H9 (cell line): Measurements from ENCODE around the gene RHOU. TPM values are rescaled to one million over a fixed set of nuclear protein-coding genes. Genes with fewer than 3 reads are reported as not detected.

Experiments used
- DNase-seq: peaks from one replicate; pipeline ENCODE4 v3.0.0-alpha.2; 2017
- H2AFZ ChIP-seq: one replicate; pipeline ENCODE4 v1.6.1; 2013; ENCODE audit warnings: mild to moderate bottlenecking, low read length, control low read depth, moderate library complexity
- H2AK5ac ChIP-seq: 2 replicates; pipeline ENCODE4 v1.6.1; 2013; ENCODE audit warnings: low read length, control low read depth, mixed read lengths; ENCODE audit not compliant: insufficient read length
- H2BK120ac ChIP-seq: one replicate; pipeline ENCODE4 v1.6.1; 2013; ENCODE audit warnings: low read depth, mild to moderate bottlenecking, low read length, control low read depth, inconsistent platforms; ENCODE audit not compliant: poor library complexity, severe bottlenecking
- H2BK12ac ChIP-seq: 2 replicates; pipeline ENCODE4 v1.6.1; 2013; ENCODE audit warnings: low read length, control low read depth, mixed read lengths, low read depth; ENCODE audit not compliant: insufficient read length
- H2BK15ac ChIP-seq: 2 replicates; pipeline ENCODE4 v1.6.1; 2013; ENCODE audit warnings: low read depth, low read length, control low read depth
- H2BK20ac ChIP-seq: one replicate; pipeline ENCODE4 v1.6.1; 2013; ENCODE audit warnings: low read depth, mild to moderate bottlenecking, low read length, control low read depth, inconsistent platforms; ENCODE audit not compliant: poor library complexity, severe bottlenecking
- H2BK5ac ChIP-seq: 2 replicates; pipeline ENCODE4 v1.6.1; 2013; ENCODE audit warnings: low read length, control low read depth, mixed read lengths; ENCODE audit not compliant: insufficient read length
- H3K14ac ChIP-seq: 2 replicates; pipeline ENCODE4 v1.6.1; 2013; ENCODE audit warnings: low read length, control low read depth; ENCODE audit not compliant: insufficient read depth
- H3K18ac ChIP-seq: 2 replicates; pipeline ENCODE4 v1.6.1; 2013; ENCODE audit warnings: low read depth, mild to moderate bottlenecking, mixed read lengths, low read length, control low read depth; ENCODE audit not compliant: insufficient read length
- H3K23ac ChIP-seq: 2 replicates; pipeline ENCODE4 v1.6.1; 2013; ENCODE audit warnings: low read length, control low read depth, mixed read lengths, low read depth; ENCODE audit not compliant: insufficient read length
- H3K23me2 ChIP-seq: 2 replicates; pipeline ENCODE4 v1.6.1; 2013; ENCODE audit warnings: low read depth, mild to moderate bottlenecking, mixed read lengths, low read length, control low read depth; ENCODE audit not compliant: insufficient read length, poor library complexity, severe bottlenecking
- H3K27ac ChIP-seq: 2 replicates; pipeline ENCODE4 v1.5.1; 2013; ENCODE audit warnings: low read length, control low read depth, mixed read lengths, low read depth; ENCODE audit not compliant: insufficient read length
- H3K27me3 ChIP-seq: 2 replicates; pipeline ENCODE4 v1.6.1; 2013; ENCODE audit warnings: low read length, control low read depth, inconsistent platforms; ENCODE audit not compliant: insufficient read depth
- H3K4ac ChIP-seq: 2 replicates; pipeline ENCODE4 v1.6.1; 2013; ENCODE audit warnings: low read depth, mild to moderate bottlenecking, control low read depth, inconsistent platforms, low read length, moderate library complexity
- H3K4me1 ChIP-seq: 2 replicates; pipeline ENCODE4 v1.6.1; 2013; ENCODE audit warnings: low read length, control low read depth, inconsistent platforms; ENCODE audit not compliant: insufficient read depth
- H3K4me2 ChIP-seq: 2 replicates; pipeline ENCODE4 v1.6.1; 2013; ENCODE audit warnings: low read length, control low read depth, mixed read lengths; ENCODE audit not compliant: insufficient read length, insufficient read depth
- H3K56ac ChIP-seq: 2 replicates; pipeline ENCODE4 v1.6.1; 2013; ENCODE audit warnings: low read depth, mild to moderate bottlenecking, mixed read lengths, low read length, control low read depth; ENCODE audit not compliant: insufficient read length
- H3K79me1 ChIP-seq: 2 replicates; pipeline ENCODE4 v1.6.1; 2013; ENCODE audit warnings: low read depth, mild to moderate bottlenecking, moderate library complexity, low read length, control low read depth, inconsistent platforms; ENCODE audit not compliant: insufficient read depth, poor library complexity, severe bottlenecking
- H3K79me2 ChIP-seq: 2 replicates; pipeline ENCODE4 v1.6.1; 2013; ENCODE audit warnings: low read length, control low read depth, inconsistent platforms; ENCODE audit not compliant: insufficient read depth
- H3K9ac ChIP-seq: 2 replicates; pipeline ENCODE4 v1.6.1; 2013; ENCODE audit warnings: low read length, control low read depth, mixed read lengths; ENCODE audit not compliant: insufficient read length; ENCODE audit errors: extremely low read depth
- H3K9me3 ChIP-seq: one replicate; pipeline ENCODE4 v1.6.1; 2013; ENCODE audit warnings: low read depth, low read length, inconsistent platforms; ENCODE audit not compliant: control insufficient read depth
- H3T11ph ChIP-seq: one replicate; pipeline ENCODE4 v1.6.1; 2013; ENCODE audit warnings: mild to moderate bottlenecking, low read length, control low read depth, inconsistent platforms
- H4K20me1 ChIP-seq: one replicate; pipeline ENCODE4 v1.6.1; 2013; ENCODE audit not compliant: control insufficient read depth, insufficient read length, insufficient read depth
- H4K5ac ChIP-seq: 2 replicates; pipeline ENCODE4 v1.6.1; 2013; ENCODE audit warnings: low read depth, mild to moderate bottlenecking, mixed read lengths, low read length, control low read depth; ENCODE audit not compliant: insufficient read length
- H4K8ac ChIP-seq: replicated peaks from 2 replicates; pipeline ENCODE4 v1.6.1; 2013; ENCODE audit warnings: low read length, control low read depth, mixed read lengths, low read depth; ENCODE audit not compliant: insufficient read length
- H4K91ac ChIP-seq: 2 replicates; pipeline ENCODE4 v1.6.1; 2013; ENCODE audit warnings: low read depth, mild to moderate bottlenecking, moderate library complexity, mixed read lengths, low read length, control low read depth; ENCODE audit not compliant: insufficient read length
- H3K27ac Mint-ChIP-seq, 3 experiments: 2 replicates in 2 of 3; 3 replicates in 1 of 3; pipeline ENCODE4 v1.8.0; 2020 to 2021; ENCODE audit warnings: mixed read lengths in 3 of 3, mild to moderate bottlenecking in 1 of 3, moderate library complexity in 1 of 3
- H3K27me3 Mint-ChIP-seq: 2 replicates; pipeline ENCODE4 v1.8.0; 2021; ENCODE audit warnings: low read depth, mild to moderate bottlenecking, moderate library complexity, mixed read lengths
- H3K36me3 Mint-ChIP-seq, 3 experiments: 2 replicates in 2 of 3; 3 replicates in 1 of 3; pipeline ENCODE4 v1.8.0; 2020 to 2021; ENCODE audit warnings: low read depth in 3 of 3, mixed read lengths in 3 of 3; ENCODE audit not compliant: insufficient read depth in 1 of 3
- H3K4me1 Mint-ChIP-seq, 2 experiments: 2 replicates each; pipeline ENCODE4 v1.8.0; 2020; ENCODE audit warnings: mixed read lengths in 2 of 2
- H3K4me3 Mint-ChIP-seq, 2 experiments: 2 replicates in 1 of 2; 3 replicates in 1 of 2; pipeline ENCODE4 v1.8.0; 2020 to 2021; ENCODE audit warnings: mild to moderate bottlenecking in 2 of 2, mixed read lengths in 2 of 2, moderate library complexity in 1 of 2
- H3K9me3 Mint-ChIP-seq, 2 experiments: 2 replicates in 1 of 2; 3 replicates in 1 of 2; pipeline ENCODE4 v1.8.0; 2020; ENCODE audit warnings: mild to moderate bottlenecking in 2 of 2, mixed read lengths in 2 of 2, moderate library complexity in 1 of 2
- CTCF ChIP-seq: fragments of 200-600 bp; sonication (generic); conservative IDR thresholded peaks from 3 replicates; pipeline ENCODE4 v1.8.0; 2021; ENCODE audit warnings: antibody characterized with exemption, mild to moderate bottlenecking
- WGBS: extraction: QIAGEN DNeasy Blood & Tissue Kit; methylation state at CpG from one replicate; pipeline ENCODE4 v1.1.7; 2013; ENCODE audit warnings: missing lambda C conversion rate, low lambda C conversion rate, mixed read lengths; ENCODE audit not compliant: insufficient read length; ENCODE audit errors: extremely low coverage; 5-methylcytosine and 5-hydroxymethylcytosine counted together
- total RNA-seq: library from RNA; stranded (reverse); gene quantifications from 2 replicates; pipeline ENCODE4 v1.2.1, GENCODE V29; 2021

Gene RHOU
- total RNA-seq, 1 experiment from 2014 or later: 3.9 TPM

- no peak overlapping the region for H4K5ac ChIP-seq
- H3K23me2 ChIP-seq: no peaks in the 10 kb centered on the region
- H4K20me1 ChIP-seq: no peaks in the 10 kb centered on the region
- H2BK120ac ChIP-seq: no peak overlapping the region
- no peak overlapping the region for H3K27ac Mint-ChIP-seq
- H2AK5ac ChIP-seq: no peak overlapping the region
- no peak for TF ChIP-seq CTCF
- H2BK5ac ChIP-seq: no peak overlapping the region
- H3K56ac ChIP-seq: no peak overlapping the region
- peaks cover 0 to 4% of the 10 kb centered on the region in 2 experiments; a peak in 1 of 5 replicates for H3K9me3 Mint-ChIP-seq
- H3K27ac ChIP-seq: no peak overlapping the region
- no peak overlapping the region for H3K14ac ChIP-seq
- no peak overlapping the region for H2BK12ac ChIP-seq
- H3K4me1 ChIP-seq: peaks cover 8% of the 10 kb centered on the region; the same call in 1 of the 2 replicates
- no peak overlapping the region for H4K91ac ChIP-seq
- no peak overlapping the region for H4K8ac ChIP-seq
- H2AFZ ChIP-seq: no peak overlapping the region
- no peak overlapping the region for H3K23ac ChIP-seq
- H3K79me2 ChIP-seq: no peaks in the 10 kb centered on the region
- H3K4me1 Mint-ChIP-seq: peaks cover 9 to 10% of the 10 kb centered on the region in 2 experiments
- no peaks in the 10 kb centered on the region for H3K27me3 ChIP-seq
- peaks cover 18% of the 10 kb centered on the region for H3K27me3 Mint-ChIP-seq
- no peaks in the 10 kb centered on the region for H3K79me1 ChIP-seq
- no peak overlapping the region for H2BK15ac ChIP-seq
- no peak overlapping the region for H3K4ac ChIP-seq
- no peak for DNase-seq
- no CpG with 5 or more reads among the region's 1 CpG for WGBS
- H3K36me3 Mint-ChIP-seq: no peaks in the 10 kb centered on the region
- no peak overlapping the region for H3K4me2 ChIP-seq
- no peak overlapping the region for H3K4me3 Mint-ChIP-seq
- no peaks in the 10 kb centered on the region for H3K9me3 ChIP-seq
- no peak overlapping the region for H3T11ph ChIP-seq
- no peak overlapping the region for H3K18ac ChIP-seq
- no peak overlapping the region for H3K9ac ChIP-seq
- H2BK20ac ChIP-seq: no peak overlapping the region
These were observed 7.6 kb upstream of the RHOU start for GRCh38 chr1:228727681-228728171.
